NCI-H2029 (cell line): ENCODE data around the gene GABRP.

Source experiments
- DNase-seq: peaks from one replicate; lab custom pipeline; 2025; lab: John Stamatoyannopoulos, UW

GABRP gene

DNA sequence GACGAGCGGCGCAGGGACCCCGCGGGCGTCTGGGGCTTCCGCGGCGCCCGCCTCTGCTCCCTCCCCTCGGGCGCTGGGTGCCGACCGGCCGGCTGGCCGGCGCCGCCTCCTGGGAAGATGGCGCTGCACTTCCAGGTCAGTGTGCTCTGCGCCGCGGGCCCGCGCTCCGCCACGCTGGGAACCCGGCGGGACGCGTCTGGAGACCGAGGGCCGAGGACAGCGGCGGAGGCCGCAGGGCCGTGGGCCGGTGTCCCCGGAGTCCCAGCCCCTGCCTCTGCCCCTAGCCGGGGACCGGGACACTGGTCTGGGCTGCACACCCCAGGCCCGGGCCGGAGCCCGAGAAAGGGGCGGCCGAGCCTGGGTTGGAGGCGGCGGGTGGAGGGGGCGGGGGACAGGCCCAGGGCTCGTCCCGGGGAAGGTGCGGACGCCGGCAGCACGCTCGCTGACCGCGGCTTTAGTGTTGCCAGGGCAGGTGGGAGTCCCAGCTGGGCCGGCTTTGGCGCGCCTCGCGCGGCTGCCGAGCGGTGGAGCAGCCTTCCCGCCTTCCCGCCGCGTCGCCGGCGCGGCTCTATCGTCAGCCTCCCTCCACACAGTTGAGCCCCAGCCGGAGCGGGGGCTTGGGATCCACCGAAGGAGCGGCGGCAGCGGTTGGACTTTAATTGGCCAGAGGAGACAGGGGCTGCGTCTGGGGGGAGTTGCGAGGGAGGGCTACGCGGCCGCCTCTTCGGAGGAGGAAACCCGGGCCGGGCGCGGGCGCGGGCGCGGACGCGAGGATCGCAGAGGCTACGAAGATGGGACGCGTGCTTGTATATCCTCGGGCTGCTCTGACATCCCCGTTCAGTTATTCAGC lies 78.6 kb downstream of the GABRP start, which contains the start of gene RANBP17:
Gene RANBP17 (plus strand): TSS at position 102 of the 850 bp plus-strand sequence.
- peak; percentile 65 for DNase-seq

DNA sequence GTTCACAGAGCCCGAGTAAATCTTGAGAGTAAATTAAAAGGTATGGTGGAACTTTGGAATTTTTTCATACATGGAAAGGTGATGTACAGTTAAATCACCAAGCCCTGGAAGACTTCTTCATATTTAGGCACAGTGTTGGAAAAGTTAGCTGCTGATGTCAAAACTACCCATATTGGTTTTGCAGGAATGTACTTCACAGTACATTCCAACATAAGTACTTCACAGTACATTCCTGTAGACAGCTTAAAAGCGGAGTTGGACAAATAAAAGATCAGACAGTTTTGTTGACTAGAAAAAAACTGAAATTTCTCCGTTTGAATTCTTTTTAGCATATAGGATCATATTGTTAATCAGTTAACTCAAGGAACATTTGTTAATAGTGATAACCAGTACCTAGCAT lies 80.1 kb downstream of the GABRP start:
- no peak for DNase-seq
